ENCODE results near the gene CADM2. TPM values are rescaled to one million over a fixed set of nuclear protein-coding genes. Genes with fewer than 3 reads are reported as not detected.

The CADM2 gene
- total and polyA plus RNA-seq, 2 experiments from 2014 or later = 13.3 to 47.5 TPM

DNA sequence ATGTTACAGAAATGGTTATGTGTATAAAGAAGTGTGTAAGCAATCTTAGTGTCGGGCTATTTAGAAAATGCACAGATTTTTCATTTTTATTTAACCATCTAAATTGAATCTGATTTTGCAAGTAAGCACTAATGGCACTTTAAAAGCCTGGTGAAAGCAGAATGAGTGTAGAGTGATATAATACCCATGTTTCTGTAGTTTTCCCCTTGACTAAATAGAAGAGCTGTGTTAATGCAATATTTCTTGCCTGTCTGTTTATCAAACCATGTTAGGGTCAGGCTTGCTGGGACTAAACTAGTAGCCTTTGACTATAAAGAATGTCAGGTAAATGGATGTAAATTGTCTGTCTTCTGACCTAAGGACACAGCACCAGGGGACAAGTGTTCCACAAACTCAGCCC, 714.0 kb downstream of the CADM2 start:
- Mint-ChIP-seq H3K4me1 (peaks cover 7% of the 10 kb centered on the region), H3K36me3 (ENCODE audit: low read depth) (peaks cover 8% of the 10 kb centered on the region; the same call in 2 of the 3 replicates), H3K4me3 (no peak overlapping the region), H3K27ac (no peak overlapping the region), H3K27me3 (ENCODE audit: insufficient read depth, low read depth, poor library complexity) (no peaks in the 10 kb centered on the region), H3K9me3 (peaks cover 5% of the 10 kb centered on the region; the same call in 2 of the 3 replicates)
- Histone ChIP-seq H2AFZ (no peak overlapping the region), H3K4me1 (ENCODE audit: insufficient read depth) (no peaks in the 10 kb centered on the region), H3K36me3 (ENCODE audit: insufficient read depth) (no peaks in the 10 kb centered on the region), H4K20me1 (replicated peaks; ENCODE audit: insufficient read depth) (no peaks in the 10 kb centered on the region), H3F3A (replicated peaks; ENCODE audit: low read depth) (no peaks in the 10 kb centered on the region), H3K27ac (ENCODE audit: low read depth) (no peak overlapping the region), H3K27me3 (ENCODE audit: insufficient read depth) (no peaks in the 10 kb centered on the region), H3K4me3 (no peak overlapping the region), H3K4me2 (no peak overlapping the region), H3K9me2 (ENCODE audit: insufficient read depth) (no peaks in the 10 kb centered on the region), H3K79me2 (replicated peaks; ENCODE audit: insufficient read depth) (no peaks in the 10 kb centered on the region)
- DNase-seq (ENCODE audit: low spot score) (no peak), ATAC-seq (no peak)
- TF ChIP-seq, protein P1, sequence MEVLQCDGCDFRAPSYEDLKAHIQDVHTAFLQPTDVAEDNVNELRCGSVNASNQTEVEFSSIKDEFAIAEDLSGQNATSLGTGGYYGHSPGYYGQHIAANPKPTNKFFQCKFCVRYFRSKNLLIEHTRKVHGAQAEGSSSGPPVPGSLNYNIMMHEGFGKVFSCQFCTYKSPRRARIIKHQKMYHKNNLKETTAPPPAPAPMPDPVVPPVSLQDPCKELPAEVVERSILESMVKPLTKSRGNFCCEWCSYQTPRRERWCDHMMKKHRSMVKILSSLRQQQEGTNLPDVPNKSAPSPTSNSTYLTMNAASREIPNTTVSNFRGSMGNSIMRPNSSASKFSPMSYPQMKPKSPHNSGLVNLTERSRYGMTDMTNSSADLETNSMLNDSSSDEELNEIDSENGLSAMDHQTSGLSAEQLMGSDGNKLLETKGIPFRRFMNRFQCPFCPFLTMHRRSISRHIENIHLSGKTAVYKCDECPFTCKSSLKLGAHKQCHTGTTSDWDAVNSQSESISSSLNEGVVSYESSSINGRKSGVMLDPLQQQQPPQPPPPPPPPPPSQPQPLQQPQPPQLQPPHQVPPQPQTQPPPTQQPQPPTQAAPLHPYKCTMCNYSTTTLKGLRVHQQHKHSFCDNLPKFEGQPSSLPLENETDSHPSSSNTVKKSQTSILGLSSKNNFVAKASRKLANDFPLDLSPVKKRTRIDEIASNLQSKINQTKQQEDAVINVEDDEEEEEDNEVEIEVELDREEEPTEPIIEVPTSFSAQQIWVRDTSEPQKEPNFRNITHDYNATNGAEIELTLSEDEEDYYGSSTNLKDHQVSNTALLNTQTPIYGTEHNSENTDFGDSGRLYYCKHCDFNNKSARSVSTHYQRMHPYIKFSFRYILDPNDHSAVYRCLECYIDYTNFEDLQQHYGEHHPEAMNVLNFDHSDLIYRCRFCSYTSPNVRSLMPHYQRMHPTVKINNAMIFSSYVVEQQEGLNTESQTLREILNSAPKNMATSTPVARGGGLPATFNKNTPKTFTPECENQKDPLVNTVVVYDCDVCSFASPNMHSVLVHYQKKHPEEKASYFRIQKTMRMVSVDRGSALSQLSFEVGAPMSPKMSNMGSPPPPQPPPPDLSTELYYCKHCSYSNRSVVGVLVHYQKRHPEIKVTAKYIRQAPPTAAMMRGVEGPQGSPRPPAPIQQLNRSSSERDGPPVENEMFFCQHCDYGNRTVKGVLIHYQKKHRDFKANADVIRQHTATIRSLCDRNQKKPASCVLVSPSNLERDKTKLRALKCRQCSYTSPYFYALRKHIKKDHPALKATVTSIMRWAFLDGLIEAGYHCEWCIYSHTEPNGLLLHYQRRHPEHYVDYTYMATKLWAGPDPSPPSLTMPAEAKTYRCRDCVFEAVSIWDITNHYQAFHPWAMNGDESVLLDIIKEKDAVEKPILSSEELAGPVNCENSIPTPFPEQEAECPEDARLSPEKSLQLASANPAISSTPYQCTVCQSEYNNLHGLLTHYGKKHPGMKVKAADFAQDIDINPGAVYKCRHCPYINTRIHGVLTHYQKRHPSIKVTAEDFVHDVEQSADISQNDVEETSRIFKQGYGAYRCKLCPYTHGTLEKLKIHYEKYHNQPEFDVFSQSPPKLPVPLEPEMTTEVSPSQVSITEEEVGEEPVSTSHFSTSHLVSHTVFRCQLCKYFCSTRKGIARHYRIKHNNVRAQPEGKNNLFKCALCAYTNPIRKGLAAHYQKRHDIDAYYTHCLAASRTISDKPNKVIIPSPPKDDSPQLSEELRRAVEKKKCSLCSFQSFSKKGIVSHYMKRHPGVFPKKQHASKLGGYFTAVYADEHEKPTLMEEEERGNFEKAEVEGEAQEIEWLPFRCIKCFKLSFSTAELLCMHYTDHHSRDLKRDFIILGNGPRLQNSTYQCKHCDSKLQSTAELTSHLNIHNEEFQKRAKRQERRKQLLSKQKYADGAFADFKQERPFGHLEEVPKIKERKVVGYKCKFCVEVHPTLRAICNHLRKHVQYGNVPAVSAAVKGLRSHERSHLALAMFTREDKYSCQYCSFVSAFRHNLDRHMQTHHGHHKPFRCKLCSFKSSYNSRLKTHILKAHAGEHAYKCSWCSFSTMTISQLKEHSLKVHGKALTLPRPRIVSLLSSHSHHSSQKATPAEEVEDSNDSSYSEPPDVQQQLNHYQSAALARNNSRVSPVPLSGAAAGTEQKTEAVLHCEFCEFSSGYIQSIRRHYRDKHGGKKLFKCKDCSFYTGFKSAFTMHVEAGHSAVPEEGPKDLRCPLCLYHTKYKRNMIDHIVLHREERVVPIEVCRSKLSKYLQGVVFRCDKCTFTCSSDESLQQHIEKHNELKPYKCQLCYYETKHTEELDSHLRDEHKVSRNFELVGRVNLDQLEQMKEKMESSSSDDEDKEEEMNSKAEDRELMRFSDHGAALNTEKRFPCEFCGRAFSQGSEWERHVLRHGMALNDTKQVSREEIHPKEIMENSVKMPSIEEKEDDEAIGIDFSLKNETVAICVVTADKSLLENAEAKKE (CRISPR knock-in tag; IDR thresholded peaks at IDR 0.05) = no peak
- TF ChIP-seq, protein P2, sequence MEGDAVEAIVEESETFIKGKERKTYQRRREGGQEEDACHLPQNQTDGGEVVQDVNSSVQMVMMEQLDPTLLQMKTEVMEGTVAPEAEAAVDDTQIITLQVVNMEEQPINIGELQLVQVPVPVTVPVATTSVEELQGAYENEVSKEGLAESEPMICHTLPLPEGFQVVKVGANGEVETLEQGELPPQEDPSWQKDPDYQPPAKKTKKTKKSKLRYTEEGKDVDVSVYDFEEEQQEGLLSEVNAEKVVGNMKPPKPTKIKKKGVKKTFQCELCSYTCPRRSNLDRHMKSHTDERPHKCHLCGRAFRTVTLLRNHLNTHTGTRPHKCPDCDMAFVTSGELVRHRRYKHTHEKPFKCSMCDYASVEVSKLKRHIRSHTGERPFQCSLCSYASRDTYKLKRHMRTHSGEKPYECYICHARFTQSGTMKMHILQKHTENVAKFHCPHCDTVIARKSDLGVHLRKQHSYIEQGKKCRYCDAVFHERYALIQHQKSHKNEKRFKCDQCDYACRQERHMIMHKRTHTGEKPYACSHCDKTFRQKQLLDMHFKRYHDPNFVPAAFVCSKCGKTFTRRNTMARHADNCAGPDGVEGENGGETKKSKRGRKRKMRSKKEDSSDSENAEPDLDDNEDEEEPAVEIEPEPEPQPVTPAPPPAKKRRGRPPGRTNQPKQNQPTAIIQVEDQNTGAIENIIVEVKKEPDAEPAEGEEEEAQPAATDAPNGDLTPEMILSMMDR (conservative IDR thresholded peaks at IDR 0.05; ENCODE audit: low read depth in 2 of 2) = no peak
- TF ChIP-seq NANOG (IDR thresholded peaks at IDR 0.05; ENCODE audit: borderline replicate concordance) (no peak), POLR2AphosphoS5 (IDR thresholded peaks at IDR 0.05; ENCODE audit: low read depth) (no peak), ZNF331 (CRISPR knock-in tag; IDR thresholded peaks at IDR 0.05; ENCODE audit: low read depth) (no peak), EZH2 (IDR thresholded peaks at IDR 0.05; ENCODE audit: low read depth, unreplicated experiment) (no peak), JUNB (IDR thresholded peaks at IDR 0.05; ENCODE audit: unreplicated experiment) (no peak), STAT1 (IDR thresholded peaks at IDR 0.05; ENCODE audit: unreplicated experiment) (no peak), ZNF114 (CRISPR knock-in tag; IDR thresholded peaks at IDR 0.05) (no peak), CREB1 (CRISPR knock-in tag; IDR thresholded peaks at IDR 0.05; ENCODE audit: low read depth) (no peak), EZH2phosphoT487 (IDR thresholded peaks at IDR 0.05; ENCODE audit: unreplicated experiment) (no peak)
- TF ChIP-seq, protein P3, sequence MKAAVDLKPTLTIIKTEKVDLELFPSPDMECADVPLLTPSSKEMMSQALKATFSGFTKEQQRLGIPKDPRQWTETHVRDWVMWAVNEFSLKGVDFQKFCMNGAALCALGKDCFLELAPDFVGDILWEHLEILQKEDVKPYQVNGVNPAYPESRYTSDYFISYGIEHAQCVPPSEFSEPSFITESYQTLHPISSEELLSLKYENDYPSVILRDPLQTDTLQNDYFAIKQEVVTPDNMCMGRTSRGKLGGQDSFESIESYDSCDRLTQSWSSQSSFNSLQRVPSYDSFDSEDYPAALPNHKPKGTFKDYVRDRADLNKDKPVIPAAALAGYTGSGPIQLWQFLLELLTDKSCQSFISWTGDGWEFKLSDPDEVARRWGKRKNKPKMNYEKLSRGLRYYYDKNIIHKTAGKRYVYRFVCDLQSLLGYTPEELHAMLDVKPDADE (IDR thresholded peaks at IDR 0.05) = no peak
- TF ChIP-seq, protein P4, sequence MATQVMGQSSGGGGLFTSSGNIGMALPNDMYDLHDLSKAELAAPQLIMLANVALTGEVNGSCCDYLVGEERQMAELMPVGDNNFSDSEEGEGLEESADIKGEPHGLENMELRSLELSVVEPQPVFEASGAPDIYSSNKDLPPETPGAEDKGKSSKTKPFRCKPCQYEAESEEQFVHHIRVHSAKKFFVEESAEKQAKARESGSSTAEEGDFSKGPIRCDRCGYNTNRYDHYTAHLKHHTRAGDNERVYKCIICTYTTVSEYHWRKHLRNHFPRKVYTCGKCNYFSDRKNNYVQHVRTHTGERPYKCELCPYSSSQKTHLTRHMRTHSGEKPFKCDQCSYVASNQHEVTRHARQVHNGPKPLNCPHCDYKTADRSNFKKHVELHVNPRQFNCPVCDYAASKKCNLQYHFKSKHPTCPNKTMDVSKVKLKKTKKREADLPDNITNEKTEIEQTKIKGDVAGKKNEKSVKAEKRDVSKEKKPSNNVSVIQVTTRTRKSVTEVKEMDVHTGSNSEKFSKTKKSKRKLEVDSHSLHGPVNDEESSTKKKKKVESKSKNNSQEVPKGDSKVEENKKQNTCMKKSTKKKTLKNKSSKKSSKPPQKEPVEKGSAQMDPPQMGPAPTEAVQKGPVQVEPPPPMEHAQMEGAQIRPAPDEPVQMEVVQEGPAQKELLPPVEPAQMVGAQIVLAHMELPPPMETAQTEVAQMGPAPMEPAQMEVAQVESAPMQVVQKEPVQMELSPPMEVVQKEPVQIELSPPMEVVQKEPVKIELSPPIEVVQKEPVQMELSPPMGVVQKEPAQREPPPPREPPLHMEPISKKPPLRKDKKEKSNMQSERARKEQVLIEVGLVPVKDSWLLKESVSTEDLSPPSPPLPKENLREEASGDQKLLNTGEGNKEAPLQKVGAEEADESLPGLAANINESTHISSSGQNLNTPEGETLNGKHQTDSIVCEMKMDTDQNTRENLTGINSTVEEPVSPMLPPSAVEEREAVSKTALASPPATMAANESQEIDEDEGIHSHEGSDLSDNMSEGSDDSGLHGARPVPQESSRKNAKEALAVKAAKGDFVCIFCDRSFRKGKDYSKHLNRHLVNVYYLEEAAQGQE (IDR thresholded peaks at IDR 0.05; ENCODE audit: unreplicated experiment) = no peak
